Neural crest cell (in vitro differentiated cells): ENCODE results near the gene ETV1. TPM values are rescaled to one million over a fixed set of nuclear protein-coding genes. Genes with fewer than 3 reads are reported as not detected.

Experiments used
- DNase-seq: peaks from one replicate; pipeline ENCODE4 v3.0.0; 2021; ENCODE audit warnings: low read depth, mixed read lengths, low spot score
- H3K27ac Mint-ChIP-seq: one replicate; pipeline ENCODE4 v1.8.0; 2021; ENCODE audit warnings: mild to moderate bottlenecking, mixed read lengths; ENCODE audit not compliant: unreplicated experiment
- H3K27me3 Mint-ChIP-seq: 2 replicates; pipeline ENCODE4 v1.8.0; 2021; ENCODE audit warnings: low read depth, mild to moderate bottlenecking, mixed read lengths
- H3K36me3 Mint-ChIP-seq: 2 replicates; pipeline ENCODE4 v1.8.0; 2021; ENCODE audit warnings: low read depth, mild to moderate bottlenecking, mixed read lengths
- H3K4me1 Mint-ChIP-seq: 2 replicates; pipeline ENCODE4 v1.8.0; 2021; ENCODE audit warnings: mixed read lengths
- H3K4me3 Mint-ChIP-seq: one replicate; pipeline ENCODE4 v1.8.0; 2021; ENCODE audit warnings: mild to moderate bottlenecking, mixed read lengths
- H3K9me3 Mint-ChIP-seq: 2 replicates; pipeline ENCODE4 v1.8.0; 2021; ENCODE audit warnings: mixed read lengths
- CTCF ChIP-seq: fragments of 200-600 bp; sonication (generic); conservative IDR thresholded peaks from 2 replicates; pipeline ENCODE4 v1.5.0; 2021; ENCODE audit warnings: antibody characterized with exemption, mild to moderate bottlenecking
- total RNA-seq: library from RNA; stranded (reverse); gene quantifications from 2 replicates; pipeline ENCODE4 v1.2.1, GENCODE V29; 2021

The ETV1 gene
- total RNA-seq, 1 donor from 2014 or later: 89.4 TPM

GRCh38 chr7:13981070-13981469 lies 8.4 kb downstream of the ETV1 start:
- Mint-ChIP-seq H3K36me3 (peaks cover 8% of the 10 kb centered on the region), H3K9me3 (no peaks in the 10 kb centered on the region), H3K27ac (peak overlapping the region; percentile 96), H3K4me1 (peaks cover 69% of the 10 kb centered on the region), H3K4me3 (peak overlapping the region; percentile 79), H3K27me3 (no peaks in the 10 kb centered on the region)
- no peak for TF ChIP-seq CTCF
- DNase-seq: no peak

- Mint-ChIP-seq H3K27ac (no peak overlapping the region), H3K4me3 (peak overlapping the region; percentile 1), H3K27me3 (no peaks in the 10 kb centered on the region), H3K36me3 (peaks cover 11% of the 10 kb centered on the region), H3K4me1 (peaks cover 63% of the 10 kb centered on the region), H3K9me3 (no peaks in the 10 kb centered on the region)
- no peak for TF ChIP-seq CTCF
- no peak for DNase-seq
Measured at GRCh38 chr7:13980474-13980873, 9.0 kb downstream of the ETV1 start.

GRCh38 chr7:13979671-13980435 lies 9.6 kb downstream of the ETV1 start:
- Mint-ChIP-seq H3K27ac (no peak overlapping the region), H3K36me3 (peaks cover 11% of the 10 kb centered on the region), H3K9me3 (no peaks in the 10 kb centered on the region), H3K27me3 (no peaks in the 10 kb centered on the region), H3K4me3 (peak overlapping the region; percentile 1), H3K4me1 (peaks cover 58% of the 10 kb centered on the region)
- TF ChIP-seq CTCF: no peak
- DNase-seq: no peak

- TF ChIP-seq CTCF: no peak
- Mint-ChIP-seq H3K9me3 (no peaks in the 10 kb centered on the region), H3K4me3 (no peak overlapping the region), H3K4me1 (peaks cover 41% of the 10 kb centered on the region), H3K27me3 (no peaks in the 10 kb centered on the region), H3K36me3 (peaks cover 26% of the 10 kb centered on the region), H3K27ac (no peak overlapping the region)
- DNase-seq: no peak
Measured at GRCh38 chr7:13976594-13976993, 12.9 kb downstream of the ETV1 start.

GRCh38 chr7:13965077-13965476 lies 24.4 kb downstream of the ETV1 start:
- no peak for DNase-seq
- peaks cover 12% of the 10 kb centered on the region for H3K36me3 Mint-ChIP-seq
- H3K27ac Mint-ChIP-seq: no peak overlapping the region
- H3K4me1 Mint-ChIP-seq: peaks cover 7% of the 10 kb centered on the region
- no peak for TF ChIP-seq CTCF
- H3K4me3 Mint-ChIP-seq: no peak overlapping the region
- H3K9me3 Mint-ChIP-seq: no peaks in the 10 kb centered on the region
- no peaks in the 10 kb centered on the region for H3K27me3 Mint-ChIP-seq
